Measurements from ENCODE around the gene CTNND2. TPM values are rescaled to one million over a fixed set of nuclear protein-coding genes. Genes with fewer than 3 reads are reported as not detected.

CTNND2 gene
- total and polyA plus RNA-seq, 4 donors, result 0.30 to 2.2 (median 0.71) TPM

DNA sequence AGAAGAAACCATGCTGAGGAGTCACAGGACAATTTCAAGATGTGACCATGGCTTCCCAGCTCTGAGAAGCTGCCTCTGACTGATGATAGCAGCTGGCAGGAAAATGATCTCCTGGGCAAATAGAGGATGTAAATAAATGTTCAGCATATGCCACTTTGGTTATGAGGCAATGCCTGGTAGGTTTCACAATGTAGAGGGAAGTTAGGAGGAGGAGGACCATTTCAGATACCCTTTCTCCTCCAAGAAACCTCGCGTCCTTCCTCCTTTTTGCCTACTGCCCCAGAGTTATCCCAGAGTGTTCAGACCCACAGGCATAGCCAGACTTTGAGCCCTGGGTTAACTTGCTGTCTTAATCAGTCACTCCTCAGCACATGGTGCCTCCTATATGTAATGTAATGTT, 601.6 kb downstream of the CTNND2 start:
- ATAC-seq (ENCODE audit: insufficient read depth, low FRiP score) (no peak), DNase-seq (no peak)
- Histone ChIP-seq H3K27ac (ENCODE audit: low read depth in 1 of 2, low read length in 1 of 2) (no peak overlapping the region), H3K4me3 (no peak overlapping the region), H3K36me3 (ENCODE audit: control insufficient read depth in 4 of 4, insufficient read depth in 4 of 4, low read length in 4 of 4) (no peaks in the 10 kb centered on the region), H3K9ac (ENCODE audit: insufficient read depth in 1 of 2, low read length in 2 of 2) (no peak overlapping the region), H3K4me1 (ENCODE audit: control insufficient read depth in 5 of 5, insufficient read depth in 5 of 5, low read length in 5 of 5) (no peaks in the 10 kb centered on the region), H3K27me3 (ENCODE audit: control insufficient read depth in 3 of 3, insufficient read depth in 3 of 3, low read length in 2 of 3) (no peaks in the 10 kb centered on the region), H3K9me3 (ENCODE audit: control insufficient read depth in 4 of 4, insufficient read depth in 3 of 4, low read length in 3 of 4) (peaks cover 0 to 1% (median 0%) of the 10 kb centered on the region in 4 donors)
- WGBS, 2 donors, result 22 to 52% methylated on average over 2 of the region's 2 CpGs
- TF ChIP-seq, protein P1, sequence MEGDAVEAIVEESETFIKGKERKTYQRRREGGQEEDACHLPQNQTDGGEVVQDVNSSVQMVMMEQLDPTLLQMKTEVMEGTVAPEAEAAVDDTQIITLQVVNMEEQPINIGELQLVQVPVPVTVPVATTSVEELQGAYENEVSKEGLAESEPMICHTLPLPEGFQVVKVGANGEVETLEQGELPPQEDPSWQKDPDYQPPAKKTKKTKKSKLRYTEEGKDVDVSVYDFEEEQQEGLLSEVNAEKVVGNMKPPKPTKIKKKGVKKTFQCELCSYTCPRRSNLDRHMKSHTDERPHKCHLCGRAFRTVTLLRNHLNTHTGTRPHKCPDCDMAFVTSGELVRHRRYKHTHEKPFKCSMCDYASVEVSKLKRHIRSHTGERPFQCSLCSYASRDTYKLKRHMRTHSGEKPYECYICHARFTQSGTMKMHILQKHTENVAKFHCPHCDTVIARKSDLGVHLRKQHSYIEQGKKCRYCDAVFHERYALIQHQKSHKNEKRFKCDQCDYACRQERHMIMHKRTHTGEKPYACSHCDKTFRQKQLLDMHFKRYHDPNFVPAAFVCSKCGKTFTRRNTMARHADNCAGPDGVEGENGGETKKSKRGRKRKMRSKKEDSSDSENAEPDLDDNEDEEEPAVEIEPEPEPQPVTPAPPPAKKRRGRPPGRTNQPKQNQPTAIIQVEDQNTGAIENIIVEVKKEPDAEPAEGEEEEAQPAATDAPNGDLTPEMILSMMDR (IDR thresholded peaks at IDR 0.05; ENCODE audit: control extremely low read depth, extremely low read depth), result no peak

DNA sequence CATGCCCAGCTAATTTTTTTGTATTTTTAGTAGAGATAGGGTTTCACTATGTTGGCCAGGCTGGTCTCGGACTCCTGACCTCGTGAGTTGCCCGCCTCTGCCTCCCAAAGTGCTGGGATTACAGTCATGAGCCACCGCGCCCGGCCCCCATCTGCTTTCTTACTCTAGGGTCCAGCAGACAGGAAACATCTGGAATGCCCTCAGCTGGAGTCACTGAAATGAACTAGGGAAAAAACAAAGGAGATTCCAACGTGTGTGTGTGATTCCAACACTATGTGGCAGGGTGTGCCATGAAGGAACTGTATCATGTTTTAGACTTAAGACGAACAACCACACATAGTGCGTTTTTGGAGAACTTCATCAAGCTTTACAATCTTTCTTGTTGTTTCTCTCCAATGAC, 603.1 kb downstream of the CTNND2 start:
- no peak overlapping the region for H3K27ac ChIP-seq (ENCODE audit: low read depth in 1 of 2, low read length in 1 of 2)
- H3K4me3 ChIP-seq, result no peak overlapping the region
- no peaks in the 10 kb centered on the region for H3K4me1 ChIP-seq (ENCODE audit: control insufficient read depth in 5 of 5, insufficient read depth in 5 of 5, low read length in 5 of 5)
- H3K9ac ChIP-seq (ENCODE audit: insufficient read depth in 1 of 2, low read length in 2 of 2), result no peak overlapping the region
- peaks cover 0 to 1% (median 0%) of the 10 kb centered on the region in 4 donors for H3K9me3 ChIP-seq (ENCODE audit: control insufficient read depth in 4 of 4, insufficient read depth in 3 of 4, low read length in 3 of 4)
- H3K36me3 ChIP-seq (ENCODE audit: control insufficient read depth in 4 of 4, insufficient read depth in 4 of 4, low read length in 4 of 4), result no peaks in the 10 kb centered on the region
- DNase-seq, result peak; percentile 58 to 72 (median 68)
- no peaks in the 10 kb centered on the region for H3K27me3 ChIP-seq (ENCODE audit: control insufficient read depth in 3 of 3, insufficient read depth in 3 of 3, low read length in 2 of 3)
- TF ChIP-seq, protein P1 (IDR thresholded peaks at IDR 0.05; ENCODE audit: control extremely low read depth, extremely low read depth), result no peak
- ATAC-seq (ENCODE audit: insufficient read depth, low FRiP score), result no peak
- 63 to 76% methylated on average over 9 of the region's 9 CpGs for WGBS, 2 donors

DNA sequence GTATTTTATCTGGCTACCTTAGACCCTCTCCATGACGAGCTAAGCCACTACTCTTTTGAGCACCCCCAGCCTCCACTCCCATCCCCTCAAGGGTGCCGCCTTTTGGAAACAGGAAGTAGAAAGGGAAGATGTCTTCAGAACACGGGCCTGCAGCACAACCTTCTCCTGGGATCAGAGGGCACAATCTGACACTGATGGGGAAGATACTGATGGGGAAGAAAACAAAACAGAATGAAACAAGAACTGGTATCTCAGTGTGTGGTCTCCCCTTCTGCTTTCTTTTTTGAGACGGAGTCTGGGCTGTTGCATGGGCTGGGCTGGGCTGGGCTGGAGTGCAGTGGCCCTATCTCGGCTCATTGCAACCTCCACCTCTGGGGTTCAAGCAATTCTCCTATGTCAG, 603.5 kb downstream of the CTNND2 start:
- Histone ChIP-seq H3K27me3 (ENCODE audit: control insufficient read depth in 3 of 3, insufficient read depth in 3 of 3, low read length in 2 of 3) (no peaks in the 10 kb centered on the region), H3K4me1 (ENCODE audit: control insufficient read depth in 5 of 5, insufficient read depth in 5 of 5, low read length in 5 of 5) (no peaks in the 10 kb centered on the region), H3K9me3 (ENCODE audit: control insufficient read depth in 4 of 4, insufficient read depth in 3 of 4, low read length in 3 of 4) (peaks cover 0 to 1% (median 0%) of the 10 kb centered on the region in 4 donors), H3K27ac (ENCODE audit: low read depth in 1 of 2, low read length in 1 of 2) (no peak overlapping the region), H3K9ac (ENCODE audit: insufficient read depth in 1 of 2, low read length in 2 of 2) (no peak overlapping the region), H3K36me3 (ENCODE audit: control insufficient read depth in 4 of 4, insufficient read depth in 4 of 4, low read length in 4 of 4) (no peaks in the 10 kb centered on the region), H3K4me3 (no peak overlapping the region)
- no peak for ATAC-seq (ENCODE audit: insufficient read depth, low FRiP score)
- 44 to 62% methylated on average over 5 of the region's 5 CpGs for WGBS, 2 donors
- TF ChIP-seq, protein P1 (IDR thresholded peaks at IDR 0.05; ENCODE audit: control extremely low read depth, extremely low read depth), result no peak
- DNase-seq, result no peak

DNA sequence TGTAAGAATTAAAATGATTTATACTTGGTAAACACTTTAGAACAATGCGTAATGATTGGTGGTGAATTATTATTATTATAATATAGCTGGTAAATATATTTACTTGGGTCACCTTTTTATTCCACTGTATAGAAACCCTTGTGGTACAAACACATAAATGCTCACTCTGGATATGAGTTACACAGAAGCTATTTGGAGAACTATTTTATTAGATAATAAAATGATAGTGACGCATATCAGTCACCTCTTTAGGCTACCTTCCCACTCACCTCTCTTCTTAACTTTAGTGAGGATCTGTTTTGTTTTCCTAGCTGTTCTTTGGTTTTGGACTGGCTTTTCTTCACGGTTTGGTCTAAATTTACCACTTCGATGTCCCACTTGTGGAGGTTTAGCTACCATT, 605.4 kb downstream of the CTNND2 start:
- no peak for DNase-seq
- ATAC-seq (ENCODE audit: insufficient read depth, low FRiP score), result no peak
- no peaks in the 10 kb centered on the region for H3K27me3 ChIP-seq (ENCODE audit: control insufficient read depth in 3 of 3, insufficient read depth in 3 of 3, low read length in 2 of 3)
- no peak overlapping the region for H3K9ac ChIP-seq (ENCODE audit: insufficient read depth in 1 of 2, low read length in 2 of 2)
- no peaks in the 10 kb centered on the region for H3K36me3 ChIP-seq (ENCODE audit: control insufficient read depth in 4 of 4, insufficient read depth in 4 of 4, low read length in 4 of 4)
- H3K4me3 ChIP-seq, result no peak overlapping the region
- H3K4me1 ChIP-seq (ENCODE audit: control insufficient read depth in 5 of 5, insufficient read depth in 5 of 5, low read length in 5 of 5), result no peaks in the 10 kb centered on the region
- H3K27ac ChIP-seq (ENCODE audit: low read depth in 1 of 2, low read length in 1 of 2), result no peak overlapping the region
- no peaks in the 10 kb centered on the region for H3K9me3 ChIP-seq (ENCODE audit: control insufficient read depth in 4 of 4, insufficient read depth in 3 of 4, low read length in 3 of 4)
- 96 to 98% methylated on average over 4 of the region's 4 CpGs for WGBS, 2 donors
- TF ChIP-seq, protein P1 (IDR thresholded peaks at IDR 0.05; ENCODE audit: control extremely low read depth, extremely low read depth), result no peak
